ENCODE results near the gene ITCH. TPM values are rescaled to one million over a fixed set of nuclear protein-coding genes. Genes with fewer than 3 reads are reported as not detected.

Gene ITCH
- total and polyA plus RNA-seq, 2 donors (not counting 3 experiments of a cell fraction or from before 2014, with no cell fraction given): 6.4 to 57.4 TPM

GRCh38 chr20:34407962-34408474 is 44.9 kb downstream of the ITCH start:
- Histone ChIP-seq H3K36me3 (ENCODE audit: control insufficient read depth in 2 of 2, extremely low read depth in 1 of 2, insufficient read depth in 2 of 2, low read length in 2 of 2) (peaks cover 1 to 5% of the 10 kb centered on the region in 2 experiments), H3K27ac (ENCODE audit: insufficient read depth, low read depth, low read length) (no peak overlapping the region), H3K4me3 (replicated peaks in 1 of 3; ENCODE audit: insufficient read depth in 1 of 3, low read depth in 1 of 3, low read length in 3 of 3) (no peak overlapping the region), H4K20me1 (replicated peaks; ENCODE audit: control insufficient read depth, extremely low read depth, insufficient read depth, low read length) (peaks cover 12% of the 10 kb centered on the region), H3K4me1 (ENCODE audit: control insufficient read depth, extremely low read depth, insufficient read depth, low read length) (peaks cover 11% of the 10 kb centered on the region), H2AFZ (ENCODE audit: low read depth, low read length) (no peak overlapping the region), H3K4me2 (ENCODE audit: insufficient read depth, low read length) (no peak overlapping the region), H3K27me3 (ENCODE audit: control insufficient read depth in 2 of 2, insufficient read depth in 2 of 2, low read length in 2 of 2) (no peaks in the 10 kb centered on the region), H3K9me1 (replicated peaks; ENCODE audit: control insufficient read depth, extremely low read depth, insufficient read depth, low read length) (no peaks in the 10 kb centered on the region), H3K9me3 (replicated peaks; ENCODE audit: control insufficient read depth, insufficient read depth, low read length) (no peaks in the 10 kb centered on the region), H3K79me2 (ENCODE audit: control insufficient read depth, insufficient read depth, low read length) (peaks cover 68% of the 10 kb centered on the region), H3K9ac (replicated peaks; ENCODE audit: extremely low read depth, insufficient read depth, low read length) (no peak overlapping the region)
- no TSS peak for BruUV-seq (replicated peaks)
- no peak for FAIRE-seq
- CTCF ChIA-PET: interaction anchor here (1.4 to 3.4 kb wide), 2 partner anchors 12 to 95 kb away, joined by 3 to 19 read pairs; no protein-coding TSS in a partner anchor
- intact Hi-C loops (cut with micrococcal nuclease): no loop called here
- no peak for DNase-seq (ENCODE audit: low read depth, low spot score)
- TF ChIP-seq CTCF (IDR thresholded peaks at IDR 0.05; ENCODE audit: extremely low read depth in 1 of 2, insufficient read depth in 1 of 2, low read depth in 1 of 2, low read length in 2 of 2) (no peak), POLR2A (IDR thresholded peaks at IDR 0.05; ENCODE audit: low read depth, low read length) (no peak), FOS (IDR thresholded peaks at IDR 0.05; ENCODE audit: borderline replicate concordance, insufficient read depth, low read length) (no peak), POLR2AphosphoS5 (IDR thresholded peaks at IDR 0.05; ENCODE audit: insufficient read depth, low read depth, low read length) (no peak), MAX (IDR thresholded peaks at IDR 0.05; ENCODE audit: insufficient read depth, insufficient read length) (no peak), EZH2 (IDR thresholded peaks at IDR 0.05; ENCODE audit: borderline replicate concordance, low read depth, low read length, severe bottlenecking) (no peak), MYC (IDR thresholded peaks at IDR 0.05; ENCODE audit: low read depth, low read length) (no peak), GATA2 (IDR thresholded peaks at IDR 0.05; ENCODE audit: insufficient read depth, insufficient read length, low read depth, low read length) (no peak), JUN (IDR thresholded peaks at IDR 0.05; ENCODE audit: borderline replicate concordance, insufficient read depth, insufficient read length, low read depth) (no peak)
- POLR2A ChIA-PET: interaction anchor here (0.7 kb wide), 1 partner anchor 57 kb away, joined by 3 read pairs; no protein-coding TSS in a partner anchor
- dilution Hi-C loops (cut with MboI; ENCODE audit: extremely low pct_ligation_motif_present, low sequenced_read_pairs): no loop called here

Data from endothelial cell of umbilical vein (primary cell).